Activated CD4-positive, alpha-beta T cell treated with anti-CD3 and anti-CD28 coated beads, Interleukin-2, amount 10 ng/mL, durations not matched to agents 24 days and 14 days (primary cell): ENCODE results near the gene ACAN. TPM values are rescaled to one million over a fixed set of nuclear protein-coding genes. Genes with fewer than 3 reads are reported as not detected.
"Not testable (repeated sequence)": the region's sequence is repeated elsewhere in the genome, so short reads cannot be mapped to it uniquely, and the experiment has no call there.

Source experiments
- DNase-seq: peaks from one replicate; pipeline ENCODE4 v3.0.0; 2022
- H3K27ac Mint-ChIP-seq: one replicate; pipeline ENCODE4 v1.8.0; 2022; ENCODE audit warnings: mild to moderate bottlenecking, mixed read lengths
- H3K27me3 Mint-ChIP-seq: one replicate; pipeline ENCODE4 v1.8.0; 2022; ENCODE audit warnings: mixed read lengths
- H3K36me3 Mint-ChIP-seq: one replicate; pipeline ENCODE4 v1.8.0; 2022; ENCODE audit warnings: low read depth, mild to moderate bottlenecking, mixed read lengths
- H3K4me1 Mint-ChIP-seq: one replicate; pipeline ENCODE4 v1.8.0; 2021; ENCODE audit warnings: mixed read lengths
- H3K4me3 Mint-ChIP-seq: one replicate; pipeline ENCODE4 v1.8.0; 2022; ENCODE audit warnings: mild to moderate bottlenecking, moderate library complexity, mixed read lengths
- H3K9me3 Mint-ChIP-seq: one replicate; pipeline ENCODE4 v1.8.0; 2021; ENCODE audit warnings: mixed read lengths
- intact Hi-C: fragments of 100-400 bp; cut with micrococcal nuclease; formaldehyde crosslinking; loops from one replicate; pipeline ENCODE4 v1.15.1; 2023
- total RNA-seq: library from RNA; stranded (reverse); gene quantifications from 2 replicates; pipeline ENCODE4 v1.2.3, GENCODE V29; 2022

ACAN gene
- total RNA-seq, 1 donor from 2014 or later = not detected

DNA sequence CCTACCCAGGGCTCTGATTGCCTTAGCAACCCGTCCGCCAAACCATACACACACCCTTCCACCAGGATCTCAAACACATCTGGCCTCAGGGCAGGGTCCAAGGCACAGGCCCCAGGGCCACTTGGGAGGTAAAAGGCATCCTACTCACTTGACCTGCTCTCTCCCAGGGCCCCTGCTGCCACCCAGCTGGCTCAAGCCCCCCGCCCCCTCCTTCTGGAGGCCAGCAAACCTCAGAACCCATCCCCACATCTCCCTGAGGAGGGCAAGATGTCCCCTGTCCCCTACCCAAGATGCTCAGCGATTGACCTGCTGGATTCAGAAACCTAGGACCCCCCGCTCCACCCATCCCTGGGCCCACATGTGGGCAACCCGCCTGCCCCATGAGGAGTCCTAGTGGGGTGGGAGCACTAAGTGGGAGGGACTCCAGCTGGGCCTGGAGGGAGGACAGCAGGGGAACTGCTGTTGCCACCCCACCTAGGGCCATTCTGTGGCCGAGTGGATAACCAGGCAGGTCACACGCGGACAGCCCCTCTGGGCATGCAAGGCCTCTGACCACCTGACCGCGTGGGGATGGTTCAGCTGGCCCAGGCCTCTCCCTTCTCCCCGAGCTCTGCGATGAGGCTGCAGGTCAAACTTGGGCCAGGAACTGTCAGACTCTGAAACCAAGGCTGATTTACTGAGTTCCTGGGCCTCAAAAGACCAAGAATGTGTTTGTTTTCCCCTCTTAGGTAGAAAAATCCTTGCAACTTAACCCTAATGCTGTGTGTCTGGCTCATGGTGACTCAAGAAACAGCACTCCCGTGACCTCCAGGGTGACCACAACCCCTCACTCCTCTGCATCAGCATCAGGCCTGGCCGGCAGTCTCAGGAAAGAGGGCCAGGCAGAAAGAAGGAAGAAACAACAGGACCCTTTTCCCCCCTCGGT, 105.7 kb downstream of the ACAN start:
- DNase-seq = no peak
- Mint-ChIP-seq H3K36me3 (no peaks in the 10 kb centered on the region), H3K27ac (no peak overlapping the region), H3K4me1 (peaks cover 26% of the 10 kb centered on the region), H3K27me3 (no peaks in the 10 kb centered on the region), H3K9me3 (no peaks in the 10 kb centered on the region), H3K4me3 (no peak overlapping the region)
- intact Hi-C loops = no loop called here

DNA sequence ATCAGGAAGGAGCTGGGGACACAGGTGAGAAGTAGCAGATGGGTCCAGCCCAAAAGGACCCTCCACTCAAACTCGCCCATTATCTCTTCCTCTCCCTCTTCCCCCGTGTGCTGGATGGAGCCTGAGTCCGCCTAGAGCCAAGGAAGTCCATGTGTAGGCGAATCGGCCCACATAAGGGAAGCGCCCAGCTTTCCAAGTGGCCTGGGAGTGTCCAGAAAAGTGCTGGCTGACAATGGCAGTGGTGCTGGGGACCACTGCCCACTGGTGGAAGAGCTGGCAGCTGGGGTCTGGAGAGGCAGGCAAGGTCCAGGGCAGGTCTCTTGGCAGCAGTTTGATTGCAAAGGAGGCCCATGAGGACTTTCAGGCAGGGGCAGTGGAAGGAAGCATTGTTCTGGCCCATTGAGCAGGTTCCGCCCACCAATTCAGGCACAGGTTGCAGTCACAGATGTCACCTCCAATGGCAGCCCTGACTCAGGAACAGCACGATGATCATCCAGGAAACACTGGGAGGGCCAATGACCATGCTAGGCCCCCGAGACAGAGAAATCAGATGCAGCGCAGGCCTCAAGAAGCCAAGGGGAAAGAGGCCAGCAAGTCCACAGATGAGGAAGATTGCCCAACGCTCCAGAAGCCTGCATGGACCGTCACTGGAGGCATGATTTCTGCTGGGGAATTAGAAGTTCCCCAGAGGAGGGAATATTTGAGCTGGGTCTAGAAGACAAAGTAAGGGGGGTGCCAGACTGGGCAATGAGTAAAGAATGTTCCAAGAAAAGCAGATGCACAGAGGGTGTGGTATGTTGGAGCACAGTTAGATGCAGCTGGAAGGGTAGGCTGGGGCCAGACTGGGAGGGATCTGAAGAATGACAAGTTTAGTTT, 107.0 kb downstream of the ACAN start:
- no peak for DNase-seq
- H3K4me3 Mint-ChIP-seq = no peak overlapping the region
- no peak overlapping the region for H3K27ac Mint-ChIP-seq
- no peaks in the 10 kb centered on the region for H3K9me3 Mint-ChIP-seq
- H3K4me1 Mint-ChIP-seq = peaks cover 14% of the 10 kb centered on the region
- no peaks in the 10 kb centered on the region for H3K36me3 Mint-ChIP-seq
- no peaks in the 10 kb centered on the region for H3K27me3 Mint-ChIP-seq
- intact Hi-C loops = no loop called here

DNA sequence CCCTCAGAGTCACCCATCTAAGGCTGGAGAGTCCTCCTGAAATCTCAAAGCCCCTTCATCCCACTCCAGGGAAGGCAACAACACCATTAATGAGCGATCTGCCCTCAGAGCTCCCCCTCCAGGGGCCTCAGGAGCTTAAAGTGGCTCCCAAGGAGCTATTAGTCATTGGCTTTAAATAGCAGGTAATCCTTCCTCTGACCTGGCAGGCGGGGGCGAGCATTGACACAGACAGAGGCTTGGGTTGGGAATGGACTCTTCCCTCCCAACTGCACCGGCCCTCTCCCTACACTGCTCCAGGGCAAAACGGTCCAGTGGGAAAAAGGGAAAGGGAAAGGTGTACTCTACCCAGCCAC, 108.5 kb downstream of the ACAN start:
- peak overlapping the region; percentile 89 for H3K4me3 Mint-ChIP-seq
- H3K36me3 Mint-ChIP-seq = no peaks in the 10 kb centered on the region
- peaks cover 13% of the 10 kb centered on the region for H3K4me1 Mint-ChIP-seq
- H3K27ac Mint-ChIP-seq = no peak overlapping the region
- intact Hi-C loops = loop anchor here (2.0 kb wide), 1 partner anchor 17 kb away; the partner anchor contains the start of gene HAPLN3
- H3K9me3 Mint-ChIP-seq = no peaks in the 10 kb centered on the region
- H3K27me3 Mint-ChIP-seq = peaks cover under 1% of the 10 kb centered on the region
- no peak for DNase-seq

DNA sequence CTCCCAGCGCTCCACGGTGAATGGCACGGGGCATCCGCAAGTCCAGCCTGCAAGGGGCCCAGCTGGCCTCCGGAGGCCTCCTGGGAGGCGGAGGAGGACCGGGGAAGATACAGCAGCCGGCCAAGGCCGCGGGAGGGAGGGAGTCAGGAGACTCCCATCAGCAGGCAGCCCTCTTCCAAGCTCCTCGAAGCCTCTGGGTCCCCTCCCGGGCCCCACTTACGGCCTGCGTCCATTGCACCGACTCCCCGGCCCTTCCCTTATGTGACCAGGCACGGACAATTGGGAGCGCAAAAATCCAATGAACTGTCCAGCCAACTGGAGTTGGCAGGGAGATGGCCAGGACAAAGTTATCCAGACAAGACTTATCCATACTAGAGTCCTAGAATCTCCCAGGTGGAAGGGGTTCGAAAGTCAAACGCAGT, 109.3 kb downstream of the ACAN start:
- Mint-ChIP-seq H3K4me3 (peak overlapping the region; percentile 89), H3K4me1 (peaks cover 13% of the 10 kb centered on the region), H3K36me3 (no peaks in the 10 kb centered on the region), H3K27ac (no peak overlapping the region), H3K27me3 (peaks cover 4% of the 10 kb centered on the region), H3K9me3 (no peaks in the 10 kb centered on the region)
- intact Hi-C loops = loop anchor here (2.0 kb wide), 1 partner anchor 18 kb away; the partner anchor contains the start of gene HAPLN3
- no peak for DNase-seq

DNA sequence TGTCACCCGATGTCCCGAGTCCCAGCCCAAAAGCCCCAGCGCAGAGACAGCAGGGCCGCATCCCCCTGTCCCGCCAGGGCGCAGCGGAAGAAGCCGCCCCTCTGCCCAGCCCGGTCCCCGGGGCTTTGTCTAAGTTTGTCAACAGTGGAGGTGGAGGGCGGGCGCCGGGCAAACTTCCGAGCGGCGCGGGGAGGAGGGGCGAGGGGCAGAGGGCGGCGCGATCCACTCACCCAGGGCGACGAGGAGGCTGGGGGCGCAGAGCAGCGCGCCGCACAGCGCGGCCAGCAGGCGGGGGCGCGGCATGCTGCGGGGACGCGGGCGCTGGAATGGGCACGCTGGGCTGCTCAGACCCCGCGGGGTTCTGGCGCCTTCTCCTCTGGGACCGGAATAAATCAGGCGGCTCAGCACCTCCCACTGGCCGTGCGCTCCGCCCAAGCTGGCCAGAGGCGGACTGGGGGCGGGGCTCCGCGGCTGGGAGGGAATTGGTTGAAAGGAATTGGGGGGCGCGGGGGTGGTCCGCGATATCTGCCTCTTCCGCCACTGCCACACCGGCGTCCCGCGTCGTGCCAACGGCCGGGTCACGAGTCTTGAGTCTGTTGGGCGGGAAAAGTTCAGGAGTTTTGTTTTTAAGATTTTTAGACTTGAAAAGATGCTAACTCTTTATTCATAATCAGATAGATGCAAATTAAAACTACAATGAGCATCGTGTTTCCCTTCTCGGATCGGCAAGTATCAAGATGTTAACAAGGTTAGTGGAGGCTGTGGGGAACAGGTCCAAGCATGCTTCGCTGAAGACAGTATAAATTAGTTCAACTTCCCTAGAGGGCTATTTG, 110.0 kb downstream of the ACAN start, which contains the start of gene MFGE8:
TSS of gene MFGE8 (minus strand) at position 363 of the 833 bp plus-strand sequence. CDS start at position 303, 60 bp downstream.
- peak; percentile 93 for DNase-seq
- Mint-ChIP-seq H3K4me3 (peak within 1 kb of the TSS; percentile 89), H3K27me3 (peaks cover 4% of the 10 kb centered on the region), H3K36me3 (no peaks in the 10 kb centered on the region), H3K4me1 (peaks cover 14% of the 10 kb centered on the region), H3K27ac (peak within 1 kb of the TSS; percentile 71), H3K9me3 (no peaks in the 10 kb centered on the region)
- intact Hi-C loops = loop anchor here (2.0 kb wide), 1 partner anchor 18 kb away; the partner anchor contains the start of gene HAPLN3

DNA sequence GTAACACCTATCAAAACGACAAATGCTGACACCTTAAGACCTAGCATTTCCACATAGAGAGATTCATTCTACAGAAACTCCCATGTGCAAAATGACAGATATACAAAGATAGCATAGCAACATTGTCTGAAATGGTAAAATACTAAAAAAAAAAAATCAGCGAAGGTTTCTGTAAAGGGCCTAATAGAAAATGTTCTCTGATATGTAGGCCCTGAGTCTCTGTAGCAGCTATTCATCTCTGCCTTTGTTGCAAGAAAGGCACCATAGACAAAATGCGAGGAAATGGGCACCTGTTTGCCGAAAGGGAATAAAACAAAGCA, 110.6 kb downstream of the ACAN start:
- no peaks in the 10 kb centered on the region for H3K9me3 Mint-ChIP-seq
- intact Hi-C loops = loop anchor here (2.0 kb wide), 1 partner anchor 19 kb away; the partner anchor contains the start of gene HAPLN3
- no peaks in the 10 kb centered on the region for H3K36me3 Mint-ChIP-seq
- peaks cover 17% of the 10 kb centered on the region for H3K4me1 Mint-ChIP-seq
- H3K27ac Mint-ChIP-seq = no peak overlapping the region
- H3K4me3 Mint-ChIP-seq = peak overlapping the region; percentile 89
- no peak for DNase-seq
- H3K27me3 Mint-ChIP-seq = peaks cover 4% of the 10 kb centered on the region

DNA sequence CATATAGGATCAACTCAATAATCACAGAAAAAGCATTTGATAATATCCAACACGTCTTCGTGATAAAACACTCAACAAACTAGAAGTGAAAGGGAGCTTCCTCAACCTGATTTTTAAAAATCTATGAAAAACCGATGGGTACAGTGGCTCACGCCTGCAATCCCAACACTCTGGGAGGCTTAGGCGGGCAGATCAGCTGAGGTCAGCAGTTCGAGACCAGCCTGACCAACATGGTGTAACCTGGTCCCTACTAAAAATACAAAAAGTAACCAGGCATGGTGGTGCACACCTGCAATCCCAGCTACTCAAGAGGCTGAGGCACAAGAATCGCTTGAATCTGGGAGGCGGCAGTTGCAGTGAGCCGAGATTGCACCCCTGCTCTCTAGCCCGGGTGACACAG, 112.1 kb downstream of the ACAN start:
- Mint-ChIP-seq H3K4me1 (peaks cover 25% of the 10 kb centered on the region), H3K27me3 (peaks cover 7% of the 10 kb centered on the region), H3K9me3 (no peaks in the 10 kb centered on the region), H3K4me3 (no peak overlapping the region), H3K27ac (no peak overlapping the region), H3K36me3 (no peaks in the 10 kb centered on the region)
- DNase-seq = no peak
- intact Hi-C loops = loop anchor here (5.0 kb wide), 1 partner anchor 252 kb away; no protein-coding TSS in a partner anchor

DNA sequence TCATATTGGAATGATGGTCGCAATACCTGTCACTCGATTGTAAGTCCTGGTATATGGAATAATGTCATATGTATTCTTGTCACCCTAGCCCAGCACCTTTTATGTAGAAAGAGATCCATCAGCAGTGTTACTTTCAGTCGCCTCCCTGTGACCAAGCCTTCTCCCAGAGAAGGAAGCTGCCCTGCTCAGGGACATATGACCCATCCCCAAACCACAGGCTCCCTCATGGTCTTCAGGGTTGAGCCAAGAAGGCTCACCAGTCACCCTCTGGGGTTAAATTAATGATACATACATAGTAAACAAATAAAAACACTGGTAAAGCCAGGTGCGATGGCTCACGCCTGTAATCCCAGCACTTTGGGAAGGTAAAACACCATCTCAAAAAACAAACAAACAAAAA, 114.5 kb downstream of the ACAN start:
- intact Hi-C loops = loop anchor here (5.0 kb wide), 1 partner anchor 250 kb away; no protein-coding TSS in a partner anchor
- H3K9me3 Mint-ChIP-seq = no peaks in the 10 kb centered on the region
- no peaks in the 10 kb centered on the region for H3K36me3 Mint-ChIP-seq
- no peak for DNase-seq
- H3K4me3 Mint-ChIP-seq = no peak overlapping the region
- no peak overlapping the region for H3K27ac Mint-ChIP-seq
- peaks cover 27% of the 10 kb centered on the region for H3K4me1 Mint-ChIP-seq
- peaks cover 9% of the 10 kb centered on the region for H3K27me3 Mint-ChIP-seq

DNA sequence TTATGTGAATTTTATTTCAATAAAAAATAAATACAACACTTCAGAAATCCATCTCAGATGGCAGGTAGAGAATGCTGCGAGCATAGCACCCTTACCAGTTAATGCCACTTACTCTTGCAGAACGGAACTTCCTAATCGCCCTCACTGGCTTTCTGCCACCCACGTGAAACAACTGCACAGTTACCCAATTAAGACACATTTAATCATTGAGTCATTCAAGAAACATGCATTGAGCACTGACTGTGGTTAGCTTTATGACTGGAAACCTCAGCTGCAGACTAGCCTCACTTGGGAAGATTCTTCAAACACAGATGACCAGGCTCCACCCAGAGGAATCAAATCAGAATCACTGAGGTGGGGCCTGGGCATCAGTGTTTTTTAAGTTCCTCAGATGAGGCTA, 115.5 kb downstream of the ACAN start:
- H3K36me3 Mint-ChIP-seq = no peaks in the 10 kb centered on the region
- peak overlapping the region; percentile 23 for H3K4me3 Mint-ChIP-seq
- no peaks in the 10 kb centered on the region for H3K9me3 Mint-ChIP-seq
- no peak for DNase-seq
- intact Hi-C loops = loop anchor here (1.0 to 5.0 kb wide), 2 partner anchors 249 to 297 kb away; partner anchors contain the start of gene AEN
- H3K27ac Mint-ChIP-seq = peak overlapping the region; percentile 5
- peaks cover 23% of the 10 kb centered on the region for H3K4me1 Mint-ChIP-seq
- peaks cover 9% of the 10 kb centered on the region for H3K27me3 Mint-ChIP-seq

DNA sequence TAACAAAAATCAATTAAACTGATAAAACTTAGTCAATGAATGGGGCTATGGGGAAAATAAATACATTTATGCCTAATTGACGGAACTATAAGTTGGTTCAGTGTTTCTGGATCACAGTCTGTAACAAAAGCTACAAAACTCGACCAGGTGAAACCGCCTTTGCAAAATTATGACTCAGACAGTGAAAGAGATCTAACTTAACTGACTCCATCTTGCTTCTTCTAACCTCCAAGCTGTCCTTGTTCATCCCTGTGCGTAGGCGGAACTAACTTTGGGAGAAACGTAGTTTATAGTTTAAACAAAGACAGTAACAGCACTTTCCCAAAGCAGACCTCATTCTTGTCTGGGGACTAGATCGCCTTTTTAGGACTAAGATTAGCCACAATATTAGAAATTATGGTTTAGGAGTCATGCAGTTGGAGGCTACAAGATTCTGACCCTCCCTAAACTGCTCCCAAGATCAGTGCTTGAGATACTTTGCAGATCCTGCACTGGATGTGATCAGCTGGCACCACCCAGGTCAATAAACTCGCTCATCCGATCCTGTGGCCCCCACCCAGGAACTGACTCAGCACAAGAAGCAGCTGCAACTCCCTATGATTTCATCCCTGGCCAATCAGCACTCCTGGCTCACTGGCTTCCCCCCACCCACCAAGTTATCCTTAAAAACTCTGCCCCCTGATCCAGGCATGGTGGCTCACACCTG, 117.1 kb downstream of the ACAN start:
- DNase-seq = peak; percentile 57
- Mint-ChIP-seq H3K9me3 (no peaks in the 10 kb centered on the region), H3K36me3 (no peaks in the 10 kb centered on the region), H3K27me3 (peaks cover 9% of the 10 kb centered on the region), H3K27ac (peak overlapping the region; percentile 6), H3K4me1 (peaks cover 23% of the 10 kb centered on the region), H3K4me3 (no peak overlapping the region)
- intact Hi-C loops = no loop called here

DNA sequence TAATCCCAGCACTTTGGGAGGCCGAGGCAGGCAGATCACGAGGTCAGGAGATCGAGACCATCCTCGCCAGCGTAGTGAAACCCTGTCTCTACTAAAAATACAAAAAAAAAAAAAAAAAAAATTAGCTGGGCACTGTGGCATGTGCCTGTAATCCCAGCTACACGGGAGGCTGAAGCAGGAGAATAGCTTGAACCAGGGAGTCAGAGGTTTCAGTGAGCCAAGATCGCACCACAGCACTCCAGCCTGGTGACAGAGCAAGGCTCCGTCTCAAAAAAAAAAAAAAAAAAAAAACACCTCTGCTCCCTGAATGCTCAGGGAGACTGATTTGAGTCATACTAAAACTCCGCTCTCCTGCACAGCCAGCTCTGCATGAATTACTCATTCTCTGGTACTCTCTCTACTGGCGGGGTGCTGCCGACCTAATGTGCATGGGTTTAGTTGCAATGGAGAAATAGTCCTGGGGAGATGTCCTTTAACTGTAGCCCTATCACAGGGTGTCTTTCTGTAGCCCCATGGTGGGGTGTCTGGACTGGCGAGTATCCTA, 117.7 kb downstream of the ACAN start:
- DNase-seq = peak; percentile 65
- not testable (repeated sequence) for H3K36me3 Mint-ChIP-seq, H3K27me3 Mint-ChIP-seq, H3K9me3 Mint-ChIP-seq, H3K27ac Mint-ChIP-seq, H3K4me3 Mint-ChIP-seq
- H3K4me1 Mint-ChIP-seq = peaks cover 23% of the 10 kb centered on the region
- intact Hi-C loops = loop anchor here (1.0 kb wide), 1 partner anchor 17 kb away; no protein-coding TSS in a partner anchor
